PFSK-1 (cell line): ENCODE measurements around the gene TNFRSF12A.

Source experiments
- FOXP2 ChIP-seq: optimal IDR thresholded peaks from 2 replicates; pipeline ENCODE3; 2011; ENCODE audit warnings: borderline replicate concordance, control low read depth, inconsistent platforms; ENCODE audit not compliant: insufficient read depth; ENCODE audit errors: extremely low read length, extremely low read depth
- POLR2AphosphoS5 ChIP-seq: IDR thresholded peaks from 2 replicates; pipeline ENCODE4 v1.6.1; 2012; ENCODE audit warnings: low read depth, mild to moderate bottlenecking, control low read depth, low read length, moderate library complexity
- SIN3A ChIP-seq: IDR thresholded peaks from 2 replicates; pipeline ENCODE4 v1.6.1; 2012; ENCODE audit warnings: mild to moderate bottlenecking, low read length, moderate library complexity, borderline replicate concordance; ENCODE audit not compliant: insufficient read depth

GRCh38 chr16:3070608-3071111 is 50.5 kb downstream of the TNFRSF12A start:
- no peak for TF ChIP-seq SIN3A
- TF ChIP-seq FOXP2: no peak
- TF ChIP-seq POLR2AphosphoS5: no peak
